Naive thymus-derived CD4-positive, alpha-beta T cell (primary cell): ENCODE results near the gene FAM43A. TPM values are rescaled to one million over a fixed set of nuclear protein-coding genes. Genes with fewer than 3 reads are reported as not detected.

Experiments
- ATAC-seq: fragments of 150-1000 bp; cut with Tn5 transposase; 2 replicates; pipeline ENCODE4 v1.10.0; 2021; ENCODE audit warnings: mild to moderate bottlenecking, moderate library complexity
- CTCF ChIA-PET: fragments of 350-600 bp; sonication (Branson Sonifier 250); formaldehyde crosslinking; loops from one replicate; lab custom pipeline; 2021; ENCODE audit warnings: antibody characterized with exemption; lab: Charles Lee
- POLR2A ChIA-PET: fragments of 350-600 bp; sonication (Branson Sonifier 250); formaldehyde crosslinking; loops from one replicate; lab custom pipeline; 2021; ENCODE audit warnings: antibody characterized with exemption, inconsistent platforms; lab: Charles Lee
- DNase-seq, 9 donors: peaks; one replicate each; pipeline versions ENCODE4 v3.0.0 to v3.0.0-alpha.2; 2020 to 2022; ENCODE audit warnings: mixed read lengths in 1 of 9
- H3K27ac ChIP-seq: one replicate; pipeline ENCODE4 v1.7.0; 2013; ENCODE audit warnings: mild to moderate bottlenecking, low read depth, low read length, moderate library complexity
- H3K27me3 ChIP-seq, 2 donors: one replicate each; pipeline ENCODE4 v1.7.0; 2013; ENCODE audit warnings: low read length in 2 of 2, mild to moderate bottlenecking in 2 of 2, moderate library complexity in 2 of 2; ENCODE audit not compliant: control insufficient read depth in 2 of 2, insufficient read depth in 2 of 2
- H3K36me3 ChIP-seq, 3 experiments: 1 replicate in 2 of 3; 2 replicates in 1 of 3; pipeline ENCODE4 v1.7.0; 2013; ENCODE audit warnings: low read length in 3 of 3, mild to moderate bottlenecking in 3 of 3, moderate library complexity in 1 of 3; ENCODE audit not compliant: insufficient read depth in 3 of 3, control insufficient read depth in 2 of 3
- H3K4me1 ChIP-seq, 2 donors: one replicate each; pipeline ENCODE4 v1.7.0; 2013; ENCODE audit warnings: low read length in 2 of 2, mild to moderate bottlenecking in 2 of 2, moderate library complexity in 1 of 2; ENCODE audit not compliant: control insufficient read depth in 2 of 2, insufficient read depth in 2 of 2
- H3K4me3 ChIP-seq: 2 replicates; pipeline ENCODE4 v1.7.0; 2013; ENCODE audit warnings: mild to moderate bottlenecking, low read length
- H3K9me3 ChIP-seq, 3 experiments: 1 replicate in 2 of 3; 2 replicates in 1 of 3; pipeline ENCODE4 v1.7.0; 2013; ENCODE audit warnings: low read length in 3 of 3; ENCODE audit not compliant: control insufficient read depth in 2 of 3
- H3K27ac Mint-ChIP-seq, 9 donors: one replicate each; pipeline ENCODE4 v1.8.0; 2020 to 2022; ENCODE audit warnings: mixed read lengths in 9 of 9, mild to moderate bottlenecking in 8 of 9, moderate library complexity in 5 of 9, inconsistent platforms in 2 of 9
- H3K27me3 Mint-ChIP-seq, 5 donors: one replicate each; pipeline ENCODE4 v1.8.0; 2021 to 2022; ENCODE audit warnings: mixed read lengths in 5 of 5, mild to moderate bottlenecking in 1 of 5
- H3K36me3 Mint-ChIP-seq, 5 donors: one replicate each; pipeline ENCODE4 v1.8.0; 2020 to 2022; ENCODE audit warnings: mixed read lengths in 5 of 5, mild to moderate bottlenecking in 3 of 5, inconsistent platforms in 1 of 5
- H3K4me1 Mint-ChIP-seq, 7 donors: one replicate each; pipeline ENCODE4 v1.8.0; 2020 to 2022; ENCODE audit warnings: mixed read lengths in 7 of 7, mild to moderate bottlenecking in 3 of 7, inconsistent platforms in 1 of 7
- H3K4me3 Mint-ChIP-seq, 10 donors: one replicate each; pipeline ENCODE4 v1.8.0; 2020 to 2022; ENCODE audit warnings: mild to moderate bottlenecking in 10 of 10, mixed read lengths in 10 of 10, moderate library complexity in 6 of 10, inconsistent platforms in 2 of 10
- H3K9me3 Mint-ChIP-seq, 11 donors: one replicate each; pipeline ENCODE4 v1.8.0; 2020 to 2022; ENCODE audit warnings: mixed read lengths in 11 of 11, mild to moderate bottlenecking in 4 of 11, inconsistent platforms in 1 of 11, moderate library complexity in 1 of 11
- intact Hi-C, 2 donors: fragments of 100-400 bp; cut with micrococcal nuclease; formaldehyde crosslinking; loops; one replicate each; pipeline ENCODE4 v1.15.1; 2023
- polyA plus RNA-seq, 2 donors: library from polyadenylated mRNA; unstranded; fragments of 300-500 nt; fragmentation: Illumina TruSeq; gene quantifications; one replicate each; pipeline ENCODE4 v1.2.3, GENCODE V29; 2021
- total RNA-seq, 6 experiments: library from RNA in 5 of 6; stranded (reverse) in 5 of 6; gene quantifications; 1 replicate in 5 of 6; 2 replicates in 1 of 6; pipeline ENCODE4 v1.2.3 and lab custom pipeline; 2021 to 2026

FAM43A gene
- total and polyA plus RNA-seq, 7 experiments from 2014 or later, result 1.3 to 5.2 (median 3.5) TPM

- Mint-ChIP-seq H3K4me1 (peaks cover 0 to 5% (median 0%) of the 10 kb centered on the region in 7 donors), H3K27ac (no peak overlapping the region), H3K9me3 (no peaks in the 10 kb centered on the region), H3K27me3 (peaks cover 0 to 9% (median 0%) of the 10 kb centered on the region in 5 donors), H3K4me3 (no peak overlapping the region), H3K36me3 (no peaks in the 10 kb centered on the region)
- Histone ChIP-seq H3K36me3 (no peaks in the 10 kb centered on the region), H3K4me1 (peaks cover 0 to 5% of the 10 kb centered on the region in 2 donors), H3K4me3 (no peak overlapping the region), H3K9me3 (no peaks in the 10 kb centered on the region), H3K27me3 (no peaks in the 10 kb centered on the region), H3K27ac (no peak overlapping the region)
- intact Hi-C loops, result no loop called here
- CTCF ChIA-PET, result no interaction called here
- peak; percentile 74 for ATAC-seq
- DNase-seq, result no peak
- POLR2A ChIA-PET, result no interaction called here
These were observed 29.5 kb downstream of the FAM43A start for GRCh38 chr3:194715022-194715800.

GRCh38 chr3:194718079-194718478, 32.4 kb downstream of the FAM43A start:
- CTCF ChIA-PET, result no interaction called here

GRCh38 chr3:194720048-194720447, 34.4 kb downstream of the FAM43A start:
- intact Hi-C loops, result no loop called here
- Histone ChIP-seq H3K9me3 (no peaks in the 10 kb centered on the region), H3K27ac (no peak overlapping the region), H3K36me3 (no peaks in the 10 kb centered on the region), H3K27me3 (no peaks in the 10 kb centered on the region), H3K4me1 (peaks cover 0 to 3% of the 10 kb centered on the region in 2 donors), H3K4me3 (no peak overlapping the region)
- H3K36me3 Mint-ChIP-seq, result no peaks in the 10 kb centered on the region
- H3K27me3 Mint-ChIP-seq, result peaks cover 0 to 10% (median 0%) of the 10 kb centered on the region in 5 donors
- CTCF ChIA-PET, result no interaction called here
- H3K9me3 Mint-ChIP-seq, result no peaks in the 10 kb centered on the region
- ATAC-seq, result no peak
- POLR2A ChIA-PET, result no interaction called here
- no peak for DNase-seq
- H3K4me1 Mint-ChIP-seq, result peaks cover 0 to 4% (median 0%) of the 10 kb centered on the region in 7 donors
- H3K4me3 Mint-ChIP-seq, result no peak overlapping the region
- no peak overlapping the region for H3K27ac Mint-ChIP-seq

More at GRCh38 chr3:194718079-194718478, 32.4 kb downstream of the FAM43A start:
- intact Hi-C loops, result no loop called here
- no peak for ATAC-seq
- no peak overlapping the region for H3K4me3 Mint-ChIP-seq
- H3K9me3 ChIP-seq, result no peaks in the 10 kb centered on the region
- no peak for DNase-seq
- no peak overlapping the region for H3K4me3 ChIP-seq
- H3K36me3 Mint-ChIP-seq, result no peaks in the 10 kb centered on the region
- no peaks in the 10 kb centered on the region for H3K36me3 ChIP-seq
- no peak overlapping the region for H3K27ac Mint-ChIP-seq
- no peaks in the 10 kb centered on the region for H3K9me3 Mint-ChIP-seq
- peaks cover 0 to 12% (median 0%) of the 10 kb centered on the region in 5 donors for H3K27me3 Mint-ChIP-seq
- H3K4me1 ChIP-seq, result peaks cover 0 to 5% of the 10 kb centered on the region in 2 donors
- H3K4me1 Mint-ChIP-seq, result peaks cover 0 to 5% (median 0%) of the 10 kb centered on the region in 7 donors
- no peaks in the 10 kb centered on the region for H3K27me3 ChIP-seq
- POLR2A ChIA-PET, result no interaction called here
- no peak overlapping the region for H3K27ac ChIP-seq

GRCh38 chr3:194723846-194724618, 38.3 kb downstream of the FAM43A start:
- Mint-ChIP-seq H3K36me3 (no peaks in the 10 kb centered on the region), H3K4me1 (peaks cover 0 to 2% (median 0%) of the 10 kb centered on the region in 7 donors), H3K4me3 (no peak overlapping the region), H3K27me3 (peaks cover 0 to 5% (median 2%) of the 10 kb centered on the region in 5 donors), H3K27ac (no peak overlapping the region), H3K9me3 (peaks cover 0 to 2% (median 0%) of the 10 kb centered on the region in 11 donors)
- ChIA-PET POLR2A (no interaction called here), CTCF (no interaction called here)
- no peaks in the 10 kb centered on the region for H3K4me1 ChIP-seq
- no peaks in the 10 kb centered on the region for H3K36me3 ChIP-seq
- ATAC-seq, result no peak
- H3K9me3 ChIP-seq, result no peaks in the 10 kb centered on the region
- no peaks in the 10 kb centered on the region for H3K27me3 ChIP-seq
- DNase-seq, result no peak
- no peak overlapping the region for H3K27ac ChIP-seq
- intact Hi-C loops, result no loop called here
- no peak overlapping the region for H3K4me3 ChIP-seq

- CTCF ChIA-PET, result no interaction called here
These were observed 39.7 kb downstream of the FAM43A start for GRCh38 chr3:194725346-194725745.

GRCh38 chr3:194727435-194728128, 41.9 kb downstream of the FAM43A start:
- Histone ChIP-seq H3K27me3 (no peaks in the 10 kb centered on the region), H3K27ac (no peak overlapping the region), H3K4me3 (no peak overlapping the region), H3K4me1 (no peaks in the 10 kb centered on the region), H3K9me3 (no peaks in the 10 kb centered on the region), H3K36me3 (no peaks in the 10 kb centered on the region)
- ChIA-PET CTCF (no interaction called here), POLR2A (no interaction called here)
- Mint-ChIP-seq H3K4me3 (no peak overlapping the region), H3K27me3 (peaks cover 11 to 24% (median 21%) of the 10 kb centered on the region in 5 donors), H3K36me3 (no peaks in the 10 kb centered on the region), H3K4me1 (peaks cover 0 to 2% (median 0%) of the 10 kb centered on the region in 7 donors), H3K27ac (no peak overlapping the region), H3K9me3 (peaks cover 0 to 2% (median 0%) of the 10 kb centered on the region in 11 donors)
- no peak for ATAC-seq
- intact Hi-C loops, result no loop called here
- DNase-seq, result no peak

More at GRCh38 chr3:194725346-194725745, 39.7 kb downstream of the FAM43A start:
- Histone ChIP-seq H3K36me3 (no peaks in the 10 kb centered on the region), H3K9me3 (no peaks in the 10 kb centered on the region), H3K27me3 (no peaks in the 10 kb centered on the region), H3K27ac (no peak overlapping the region), H3K4me1 (no peaks in the 10 kb centered on the region), H3K4me3 (no peak overlapping the region)
- ATAC-seq (no peak), DNase-seq (no peak)
- H3K36me3 Mint-ChIP-seq, result no peaks in the 10 kb centered on the region
- H3K27ac Mint-ChIP-seq, result no peak overlapping the region
- POLR2A ChIA-PET, result no interaction called here
- intact Hi-C loops, result no loop called here
- no peak overlapping the region for H3K4me3 Mint-ChIP-seq
- H3K27me3 Mint-ChIP-seq, result peaks cover 5 to 10% (median 8%) of the 10 kb centered on the region in 5 donors
- H3K4me1 Mint-ChIP-seq, result peaks cover 0 to 2% (median 0%) of the 10 kb centered on the region in 7 donors
- peaks cover 0 to 2% (median 0%) of the 10 kb centered on the region in 11 donors for H3K9me3 Mint-ChIP-seq
